ENCODE results near the gene CDK5RAP3.
A peak's percentile ranks its signal among the peaks of the same experiment; 100 is the strongest.
"Not testable (repeated sequence)": the region's sequence is repeated elsewhere in the genome, so short reads cannot be mapped to it uniquely, and the experiment has no call there.

Gene CDK5RAP3

GRCh38 chr17:47982645-47983390 is 11.9 kb downstream of the CDK5RAP3 start:
- H3K4me3 ChIP-seq (ENCODE audit: low read depth, low read length): no peak overlapping the region
- TF ChIP-seq CTCF (IDR thresholded peaks at IDR 0.05; ENCODE audit: insufficient read depth, low read depth, low read length, missing control alignments): no peak
- no peak for DNase-seq (ENCODE audit: low read depth)

- H3K4me3 ChIP-seq (ENCODE audit: low read depth, low read length): no peak overlapping the region
- no peak for DNase-seq (ENCODE audit: low read depth)
- TF ChIP-seq CTCF (IDR thresholded peaks at IDR 0.05; ENCODE audit: insufficient read depth, low read depth, low read length, missing control alignments): no peak
Measured at GRCh38 chr17:47983492-47984223, 12.7 kb downstream of the CDK5RAP3 start.

GRCh38 chr17:47986520-47986919 is 15.6 kb downstream of the CDK5RAP3 start:
- no peak overlapping the region for H3K4me3 ChIP-seq (ENCODE audit: low read depth, low read length)
- TF ChIP-seq CTCF (IDR thresholded peaks at IDR 0.05; ENCODE audit: insufficient read depth, low read depth, low read length, missing control alignments): no peak
- DNase-seq (ENCODE audit: low read depth): no peak

GRCh38 chr17:47987240-47987835 is 16.4 kb downstream of the CDK5RAP3 start:
- H3K4me3 ChIP-seq (ENCODE audit: low read depth, low read length): no peak overlapping the region
- TF ChIP-seq CTCF (IDR thresholded peaks at IDR 0.05; ENCODE audit: insufficient read depth, low read depth, low read length, missing control alignments): no peak
- DNase-seq (ENCODE audit: low read depth): no peak

- H3K4me3 ChIP-seq (ENCODE audit: low read depth, low read length); DNase-seq (ENCODE audit: low read depth): not testable (repeated sequence)
Measured at GRCh38 chr17:47988445-47988844, 17.5 kb downstream of the CDK5RAP3 start.

- no peak overlapping the region for H3K4me3 ChIP-seq (ENCODE audit: low read depth, low read length)
- no peak for TF ChIP-seq CTCF (IDR thresholded peaks at IDR 0.05; ENCODE audit: insufficient read depth, low read depth, low read length, missing control alignments)
- DNase-seq (ENCODE audit: low read depth): no peak
Measured at GRCh38 chr17:47989159-47989558, 18.2 kb downstream of the CDK5RAP3 start.

GRCh38 chr17:47989700-47990099 is 18.8 kb downstream of the CDK5RAP3 start:
- H3K4me3 ChIP-seq (ENCODE audit: low read depth, low read length): no peak overlapping the region
- DNase-seq (ENCODE audit: low read depth): peak; percentile 78
- no peak for TF ChIP-seq CTCF (IDR thresholded peaks at IDR 0.05; ENCODE audit: insufficient read depth, low read depth, low read length, missing control alignments)

Data from GM12865 (cell line).